Mononuclear cell (primary cell): ENCODE results near the gene DGCR6. TPM values are rescaled to one million over a fixed set of nuclear protein-coding genes. Genes with fewer than 3 reads are reported as not detected.
"Not testable (repeated sequence)": the region's sequence is repeated elsewhere in the genome, so short reads cannot be mapped to it uniquely, and the experiment has no call there.

Experiments
- H3K27me3 ChIP-seq: 2 replicates; pipeline ENCODE4 v1.6.0; 2011; ENCODE audit warnings: low read length, control low read depth; ENCODE audit not compliant: insufficient read depth
- H3K4me1 ChIP-seq: 2 replicates; pipeline ENCODE4 v1.5.1; 2011; ENCODE audit warnings: mild to moderate bottlenecking, low read length, control low read depth; ENCODE audit not compliant: insufficient read depth
- H3K4me3 ChIP-seq: 2 replicates; pipeline ENCODE4 v1.5.1; 2011; ENCODE audit warnings: mild to moderate bottlenecking, low read length, moderate library complexity
- H3K9me3 ChIP-seq: 2 replicates; pipeline ENCODE4 v1.5.1; 2011; ENCODE audit warnings: low read depth, mild to moderate bottlenecking, control low read depth, low read length
- total RNA-seq: library from RNA; depleted of rRNA; stranded (reverse); fragments of >200 nt; gene quantifications from one replicate; pipeline ENCODE4 v1.2.3, GENCODE V29; 2012

DGCR6 gene
- total RNA-seq, 1 donor = 6.4 TPM

GRCh38 chr22:18953128-18953527, 47.0 kb downstream of the DGCR6 start:
- not testable (repeated sequence) for H3K9me3 ChIP-seq, H3K27me3 ChIP-seq

GRCh38 chr22:18954303-18954989, 48.3 kb downstream of the DGCR6 start:
- not testable (repeated sequence) for H3K27me3 ChIP-seq, H3K4me3 ChIP-seq, H3K9me3 ChIP-seq, H3K4me1 ChIP-seq

More at GRCh38 chr22:18953128-18953527, 47.0 kb downstream of the DGCR6 start:
- H3K4me1 ChIP-seq, H3K4me3 ChIP-seq: not testable (repeated sequence)

- H3K9me3 ChIP-seq = no peaks in the 10 kb centered on the region
- no peaks in the 10 kb centered on the region for H3K4me1 ChIP-seq
- H3K27me3 ChIP-seq = no peaks in the 10 kb centered on the region
- H3K4me3 ChIP-seq = no peak overlapping the region
Measured at GRCh38 chr22:18954990-18955571, 49.0 kb downstream of the DGCR6 start.

- no peaks in the 10 kb centered on the region for H3K27me3 ChIP-seq
- no peaks in the 10 kb centered on the region for H3K9me3 ChIP-seq
- H3K4me1 ChIP-seq = no peaks in the 10 kb centered on the region
- H3K4me3 ChIP-seq = no peak overlapping the region
Measured at GRCh38 chr22:18955696-18956095, 49.6 kb downstream of the DGCR6 start.

GRCh38 chr22:18956121-18956895, 50.2 kb downstream of the DGCR6 start:
- not testable (repeated sequence) for H3K4me1 ChIP-seq, H3K9me3 ChIP-seq, H3K4me3 ChIP-seq, H3K27me3 ChIP-seq

- H3K9me3 ChIP-seq, H3K4me1 ChIP-seq, H3K4me3 ChIP-seq, H3K27me3 ChIP-seq: not testable (repeated sequence)
Measured at GRCh38 chr22:18956956-18957355, 50.8 kb downstream of the DGCR6 start.

GRCh38 chr22:18957621-18958320, 51.7 kb downstream of the DGCR6 start:
- not testable (repeated sequence) for H3K9me3 ChIP-seq, H3K4me1 ChIP-seq, H3K4me3 ChIP-seq, H3K27me3 ChIP-seq

- not testable (repeated sequence) for H3K27me3 ChIP-seq, H3K4me1 ChIP-seq, H3K4me3 ChIP-seq, H3K9me3 ChIP-seq
Measured at GRCh38 chr22:18958321-18958705, 52.2 kb downstream of the DGCR6 start.

GRCh38 chr22:18958738-18959137, 52.6 kb downstream of the DGCR6 start:
- not testable (repeated sequence) for H3K9me3 ChIP-seq, H3K4me3 ChIP-seq, H3K27me3 ChIP-seq, H3K4me1 ChIP-seq

GRCh38 chr22:18959266-18959665, 53.1 kb downstream of the DGCR6 start:
- H3K9me3 ChIP-seq, H3K4me1 ChIP-seq, H3K27me3 ChIP-seq, H3K4me3 ChIP-seq: not testable (repeated sequence)

- not testable (repeated sequence) for H3K27me3 ChIP-seq
Measured at GRCh38 chr22:18959741-18960140, 53.6 kb downstream of the DGCR6 start.

GRCh38 chr22:18960166-18960820, 54.2 kb downstream of the DGCR6 start:
- not testable (repeated sequence) for H3K27me3 ChIP-seq, H3K4me1 ChIP-seq, H3K4me3 ChIP-seq, H3K9me3 ChIP-seq

More at GRCh38 chr22:18959741-18960140, 53.6 kb downstream of the DGCR6 start:
- H3K4me3 ChIP-seq, H3K4me1 ChIP-seq, H3K9me3 ChIP-seq: not testable (repeated sequence)

- not testable (repeated sequence) for H3K4me3 ChIP-seq, H3K4me1 ChIP-seq, H3K27me3 ChIP-seq, H3K9me3 ChIP-seq
Measured at GRCh38 chr22:18961201-18961600, 55.1 kb downstream of the DGCR6 start.
